Activated CD4-positive, CD25-positive, alpha-beta regulatory T cell treated with anti-CD3 and anti-CD28 coated beads, Interleukin-2, amount 50 U/mL, for 72 hours (primary cell): Measurements from ENCODE around the gene OR2A7.
"Not testable (repeated sequence)": the region's sequence is repeated elsewhere in the genome, so short reads cannot be mapped to it uniquely, and the experiment has no call there.

Experiments
- DNase-seq: peaks from one replicate; pipeline ENCODE4 v3.0.0; 2021

Gene OR2A7, protein sequence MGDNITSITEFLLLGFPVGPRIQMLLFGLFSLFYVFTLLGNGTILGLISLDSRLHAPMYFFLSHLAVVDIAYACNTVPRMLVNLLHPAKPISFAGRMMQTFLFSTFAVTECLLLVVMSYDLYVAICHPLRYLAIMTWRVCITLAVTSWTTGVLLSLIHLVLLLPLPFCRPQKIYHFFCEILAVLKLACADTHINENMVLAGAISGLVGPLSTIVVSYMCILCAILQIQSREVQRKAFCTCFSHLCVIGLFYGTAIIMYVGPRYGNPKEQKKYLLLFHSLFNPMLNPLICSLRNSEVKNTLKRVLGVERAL

DNA sequence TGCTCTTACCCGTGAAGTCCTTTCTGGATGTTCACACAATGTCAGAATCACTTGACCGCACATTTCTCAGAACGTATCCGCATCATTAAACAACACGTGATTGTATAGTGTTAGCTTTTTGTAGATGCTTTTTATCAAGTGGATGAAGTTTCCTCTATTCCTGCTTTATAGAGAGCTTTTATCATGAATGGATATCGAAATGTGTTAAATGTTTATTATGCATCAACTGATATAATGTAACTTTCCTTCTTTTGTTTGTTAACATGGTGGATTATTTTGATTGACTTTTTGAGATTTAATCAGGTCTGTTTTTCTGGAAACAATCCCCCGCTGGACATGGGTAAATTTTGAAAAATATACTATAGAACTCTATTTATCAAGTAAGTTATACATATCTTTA is at the start of gene OR2A7:
TSS of gene OR2A7 (minus strand) at position 101 of the 400 bp plus-strand sequence. CDS start 5,164 bp downstream, outside the sequence.
- DNase-seq: not testable (repeated sequence)

DNA sequence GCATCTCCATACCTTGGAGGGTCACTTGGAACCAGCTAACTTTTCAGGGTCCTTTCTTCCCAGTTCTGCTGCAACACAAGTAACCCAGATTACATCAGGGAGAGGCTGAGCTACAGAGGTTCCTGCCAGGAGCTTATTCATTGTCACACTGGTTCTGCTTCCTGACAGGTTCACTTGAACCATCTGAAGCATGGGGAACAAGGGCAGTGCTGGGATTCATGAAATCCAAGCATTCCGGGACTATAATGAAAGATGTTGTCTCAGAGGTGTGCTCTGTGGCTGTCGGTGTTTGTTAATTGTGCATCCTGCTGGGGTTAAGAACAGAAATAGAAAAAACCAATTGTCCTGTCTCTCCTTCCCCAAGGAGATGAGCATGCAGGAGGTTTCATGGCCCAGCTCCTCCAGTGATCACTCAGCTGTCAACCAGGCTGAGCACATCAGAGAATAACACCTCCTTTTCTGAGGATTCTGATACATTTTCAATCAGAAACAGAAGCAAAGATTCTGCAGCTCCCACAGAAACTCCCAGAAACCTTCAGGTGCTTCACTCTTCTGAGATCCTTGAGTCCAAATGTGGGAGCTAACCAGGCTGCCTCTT is 47.4 kb upstream of the OR2A7 start, which contains the start of gene OR2A1:
TSS of gene OR2A1 (plus strand) at position 548 of the 598 bp plus-strand sequence. CDS start 5,706 bp downstream, outside the sequence.
- not testable (repeated sequence) for DNase-seq

DNA sequence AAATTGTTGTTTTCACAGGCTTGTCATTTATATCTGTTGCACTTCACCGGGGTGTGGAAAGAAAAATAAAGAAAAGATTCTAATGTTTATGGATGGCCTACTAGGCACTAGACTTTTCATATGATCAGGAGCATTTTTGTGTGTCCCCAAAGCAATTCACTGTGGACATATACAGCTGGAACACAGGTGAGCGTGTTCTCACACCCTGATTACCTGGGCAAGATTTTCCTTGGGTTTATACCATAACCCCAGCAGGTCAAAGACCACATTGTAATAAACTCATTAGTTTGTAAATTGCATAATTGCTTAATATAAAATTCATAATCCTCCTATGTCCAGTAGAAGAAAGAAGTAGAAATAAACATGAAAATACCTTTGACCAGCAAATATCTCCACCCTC is 46.6 kb upstream of the OR2A7 start:
- not testable (repeated sequence) for DNase-seq

DNA sequence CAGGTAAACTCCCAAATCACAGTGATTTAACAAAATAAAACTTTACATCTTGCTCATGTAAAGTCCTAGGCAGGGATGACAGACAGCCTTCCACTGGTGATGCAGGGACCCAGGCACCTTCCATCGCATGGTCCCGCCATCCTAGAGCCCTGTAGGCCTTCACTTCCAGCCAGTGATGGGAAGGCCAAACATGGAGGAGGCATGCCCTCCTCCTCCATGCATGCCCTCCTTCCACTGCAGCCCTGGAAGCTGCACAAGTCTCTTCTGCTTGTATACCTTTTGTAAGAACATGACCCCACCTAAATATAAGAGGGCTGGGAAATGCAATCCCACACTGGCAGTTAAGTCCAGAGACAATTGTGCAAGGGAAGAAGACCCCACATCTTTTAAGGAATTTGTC is 45.1 kb upstream of the OR2A7 start:
- not testable (repeated sequence) for DNase-seq

DNA sequence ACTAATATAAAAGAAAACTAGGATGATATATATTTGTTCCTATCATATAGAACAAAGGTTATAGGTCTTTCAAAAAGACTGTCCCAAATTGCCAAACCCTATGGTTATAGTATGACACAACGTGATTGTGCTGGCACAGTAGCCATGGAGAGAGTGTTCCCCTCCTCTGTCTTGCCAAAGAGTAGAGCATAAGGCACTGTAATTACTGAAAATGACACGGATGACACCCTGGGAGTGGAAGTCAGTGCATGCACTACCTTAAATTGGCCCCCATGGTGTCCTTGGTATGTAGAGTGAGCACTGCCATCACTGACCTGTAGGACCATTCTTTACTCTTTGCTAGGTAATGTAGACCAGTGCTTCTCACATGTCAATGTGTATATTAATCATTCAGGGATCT is 40.6 kb upstream of the OR2A7 start:
- DNase-seq: not testable (repeated sequence)

- not testable (repeated sequence) for DNase-seq
Measured at GRCh38 chr7:144303607-144304006, 39.0 kb upstream of the OR2A7 start.

DNA sequence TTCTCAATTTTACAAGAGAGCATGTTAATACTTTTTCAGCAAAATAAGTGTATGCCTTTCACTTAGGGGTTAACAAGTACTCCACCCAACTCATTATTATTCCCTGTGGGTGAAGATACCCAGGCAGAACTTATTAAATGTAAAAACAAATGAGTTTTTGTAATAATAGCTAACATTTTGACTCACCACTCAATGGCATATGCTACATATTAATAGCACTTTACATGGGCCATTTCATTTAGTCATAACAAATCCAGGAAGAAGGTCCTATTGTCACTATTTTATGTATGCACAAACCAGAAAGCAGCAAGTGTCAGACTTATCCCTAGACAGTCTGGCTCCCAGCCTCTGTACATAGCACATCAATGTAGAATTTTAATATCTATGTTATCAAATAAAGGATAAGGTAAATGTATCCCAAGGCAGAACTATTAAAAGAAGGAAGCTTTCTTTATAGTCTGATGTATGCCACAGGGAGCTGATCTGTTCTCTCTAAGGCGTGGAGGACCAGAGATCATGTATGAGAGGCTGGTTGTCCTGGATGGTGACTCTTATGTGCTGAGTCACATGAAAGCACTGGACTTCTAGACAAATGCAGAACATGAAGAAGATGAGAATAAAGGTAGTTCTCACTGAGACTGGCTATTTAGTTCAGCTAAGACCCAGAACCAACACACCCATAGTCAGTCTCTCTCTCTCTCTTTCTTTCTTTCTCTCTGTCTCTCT is 38.1 kb upstream of the OR2A7 start:
- not testable (repeated sequence) for DNase-seq

- DNase-seq: not testable (repeated sequence)
Measured at GRCh38 chr7:144293794-144294499, 29.4 kb upstream of the OR2A7 start.

DNA sequence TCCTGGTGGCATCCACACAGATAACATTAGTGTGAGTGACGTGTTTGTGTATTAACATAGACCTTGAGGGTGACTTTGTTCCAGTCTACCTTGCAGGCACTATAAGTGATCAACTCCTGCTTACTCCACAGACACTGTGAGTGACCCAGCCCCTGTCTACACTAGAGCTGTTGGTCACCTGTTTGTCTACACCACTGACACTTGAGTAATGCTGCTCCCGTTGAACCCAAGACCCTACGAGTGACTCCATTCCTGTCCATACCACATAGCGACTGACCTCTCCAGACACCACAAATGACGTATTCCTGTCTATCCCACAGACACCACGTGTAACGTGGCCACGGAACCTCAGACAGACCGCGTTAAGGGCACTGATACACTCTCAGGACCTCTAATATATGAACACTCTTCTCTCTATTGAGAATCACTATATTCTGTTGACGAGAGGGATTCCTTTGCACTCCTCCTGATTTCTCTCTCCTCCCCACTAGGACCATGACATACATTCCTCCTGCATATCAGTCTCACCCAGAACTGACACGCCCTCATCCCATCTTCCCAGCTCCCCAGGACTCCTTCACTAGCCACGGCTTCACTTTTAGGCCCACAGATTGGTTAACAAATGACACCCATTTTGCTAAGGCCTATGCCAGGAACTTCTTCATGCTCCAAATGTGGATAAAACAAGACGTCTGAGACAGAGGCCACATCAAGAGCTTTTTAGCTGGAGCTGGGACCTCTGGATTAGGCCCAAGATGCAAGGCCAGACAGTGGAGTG is 28.0 kb upstream of the OR2A7 start:
- DNase-seq: not testable (repeated sequence)

DNA sequence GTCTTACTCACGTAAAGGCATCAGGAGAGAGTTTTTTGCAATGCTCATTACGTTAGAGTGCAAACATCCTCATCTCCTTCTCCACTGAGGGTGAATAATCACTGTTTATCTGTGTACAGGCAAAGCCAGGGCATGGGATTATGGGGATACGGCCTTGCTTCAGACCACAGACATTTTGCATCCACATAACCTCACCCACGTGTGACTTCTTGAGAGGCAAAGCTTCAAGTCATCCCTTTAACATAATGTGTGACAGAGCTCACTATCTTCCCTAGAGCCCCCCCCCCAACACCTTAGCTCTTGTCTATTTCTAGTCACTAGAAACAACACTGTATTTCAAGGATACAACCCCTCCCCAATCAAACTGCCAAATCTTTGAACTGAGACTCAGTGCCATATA is 27.0 kb upstream of the OR2A7 start:
- DNase-seq: not testable (repeated sequence)

DNA sequence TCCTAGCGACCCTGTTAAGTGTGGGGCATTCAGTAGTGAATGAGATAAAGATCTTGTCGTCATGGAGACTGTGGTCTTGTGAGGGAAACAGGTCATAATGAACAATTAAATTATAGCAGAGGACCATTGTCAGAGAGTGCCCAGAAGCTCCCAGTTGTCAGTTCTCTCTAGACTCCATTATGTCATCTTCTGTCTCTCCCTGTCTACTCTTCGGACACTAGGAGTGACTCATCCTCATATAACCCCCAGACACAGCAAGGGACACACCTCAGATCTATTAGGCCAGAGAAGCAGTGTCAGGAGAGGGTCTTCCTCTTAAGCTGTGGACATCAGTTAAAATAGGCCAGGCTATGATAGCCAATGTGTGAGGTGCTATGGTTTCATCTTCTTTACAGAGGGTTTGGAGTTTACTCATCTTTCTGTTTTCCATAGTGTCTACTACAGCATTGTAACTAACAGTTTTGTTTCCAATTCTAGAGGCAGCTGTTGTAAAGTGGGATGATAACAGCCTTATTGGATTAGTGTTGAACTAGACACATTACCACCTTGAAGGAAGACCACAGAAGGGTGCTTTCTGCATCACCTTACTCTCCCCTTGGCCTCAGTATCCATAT is 22.7 kb upstream of the OR2A7 start:
- DNase-seq: not testable (repeated sequence)

- DNase-seq: not testable (repeated sequence)
Measured at GRCh38 chr7:144283716-144284115, 19.1 kb upstream of the OR2A7 start.

- not testable (repeated sequence) for DNase-seq
Measured at GRCh38 chr7:144282490-144282889, 17.9 kb upstream of the OR2A7 start.

DNA sequence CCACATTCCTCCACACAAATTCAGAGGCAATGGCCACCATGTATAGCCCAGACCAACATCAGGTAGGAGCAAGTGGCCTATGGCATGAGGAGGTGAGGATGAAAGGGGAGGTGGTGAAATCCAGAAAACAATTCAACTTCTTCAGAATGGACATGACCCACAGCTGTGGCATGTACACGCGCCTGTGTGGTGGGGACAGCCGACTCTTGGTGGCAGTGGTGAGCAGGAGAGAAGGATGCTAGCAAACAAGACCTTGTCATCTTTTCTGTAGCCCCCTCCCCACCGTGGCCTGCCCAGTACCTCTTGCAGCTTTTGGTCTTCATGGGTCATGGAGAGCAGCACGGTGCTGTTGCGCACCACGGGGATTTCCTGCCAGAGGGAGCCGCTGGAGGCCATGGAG is 17.4 kb upstream of the OR2A7 start:
- not testable (repeated sequence) for DNase-seq

DNA sequence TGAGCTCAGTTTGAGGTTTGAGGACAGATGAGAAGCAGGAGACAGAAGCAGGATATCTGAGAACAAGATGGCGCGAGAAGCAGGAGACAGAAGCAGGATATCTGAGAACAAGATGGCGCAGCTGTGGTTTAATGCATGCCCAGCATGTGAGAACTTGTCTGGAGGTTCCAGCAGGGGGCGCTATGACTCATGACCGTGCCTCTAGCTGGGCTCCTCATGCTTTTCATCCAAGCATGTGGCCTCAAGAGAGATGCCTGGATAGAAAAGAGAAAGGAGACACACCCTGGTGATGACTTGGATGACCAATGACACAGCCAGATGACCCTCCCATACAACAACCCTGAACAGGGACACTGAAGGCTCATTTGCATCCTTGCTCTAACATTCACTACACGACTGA is 15.4 kb upstream of the OR2A7 start:
- not testable (repeated sequence) for DNase-seq

DNA sequence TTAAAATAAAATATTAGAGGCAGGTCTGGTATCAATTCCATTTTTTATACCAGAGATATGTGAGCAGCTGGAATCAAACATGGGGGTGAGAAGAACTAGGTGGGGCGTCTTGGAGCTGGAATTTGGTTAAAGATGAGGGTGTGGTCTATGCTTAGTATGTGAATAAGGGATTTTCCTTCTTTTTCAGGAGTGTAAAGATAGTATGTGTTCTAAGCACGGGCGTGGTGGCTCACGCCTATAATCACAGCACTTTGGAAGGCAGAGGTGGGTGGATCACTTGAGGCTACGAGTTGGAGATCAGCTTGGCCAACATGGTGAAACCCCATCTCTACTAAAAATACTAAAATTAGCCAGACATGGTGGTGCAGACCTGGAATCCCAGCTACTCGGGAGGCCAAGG is 10.7 kb upstream of the OR2A7 start:
- not testable (repeated sequence) for DNase-seq

GRCh38 chr7:144269188-144269587 is 4.6 kb upstream of the OR2A7 start, which contains the start of gene CTAGE8:
TSS of gene CTAGE8 (minus strand) at chr7:144269288. CDS start at chr7:144269250, 38 bp downstream.
- DNase-seq: not testable (repeated sequence)

DNA sequence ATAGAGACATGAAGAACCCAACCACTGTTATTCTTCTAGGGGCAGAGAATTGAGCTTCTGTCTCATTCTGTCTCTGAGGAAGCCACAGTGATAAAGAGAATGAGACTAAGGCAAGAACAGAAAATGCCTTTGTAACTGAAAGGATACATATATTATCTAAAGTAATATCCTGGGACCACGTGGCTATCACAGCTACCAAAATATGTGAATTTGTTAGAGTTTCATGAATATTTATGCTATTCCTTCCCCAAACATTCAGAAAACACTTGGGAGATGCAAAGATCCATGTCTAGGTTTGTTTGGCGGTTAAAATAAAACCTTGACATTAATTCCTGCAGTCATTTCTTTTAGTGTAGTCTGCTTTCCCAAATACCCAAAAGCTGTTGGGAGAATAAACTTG is 2.5 kb downstream of the OR2A7 start:
- not testable (repeated sequence) for DNase-seq

DNA sequence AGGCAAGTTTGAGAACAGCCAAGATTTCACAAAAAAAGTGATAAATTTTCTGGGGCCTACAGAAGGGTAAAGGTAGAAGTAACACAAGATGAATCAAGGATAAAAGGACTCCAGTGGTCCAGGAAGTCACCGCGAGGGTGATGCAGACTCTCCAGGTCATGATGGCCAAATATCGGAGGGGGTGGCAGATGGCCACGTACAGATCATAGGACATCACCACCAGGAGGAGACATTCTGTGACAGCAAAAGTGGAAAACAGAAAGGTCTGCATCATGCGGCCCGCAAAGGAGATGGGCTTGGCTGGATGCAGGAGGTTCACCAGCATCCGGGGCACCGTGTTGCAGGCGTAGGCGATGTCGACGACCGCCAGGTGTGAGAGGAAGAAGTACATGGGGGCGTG is 5.5 kb downstream of the OR2A7 start:
- DNase-seq: not testable (repeated sequence)

DNA sequence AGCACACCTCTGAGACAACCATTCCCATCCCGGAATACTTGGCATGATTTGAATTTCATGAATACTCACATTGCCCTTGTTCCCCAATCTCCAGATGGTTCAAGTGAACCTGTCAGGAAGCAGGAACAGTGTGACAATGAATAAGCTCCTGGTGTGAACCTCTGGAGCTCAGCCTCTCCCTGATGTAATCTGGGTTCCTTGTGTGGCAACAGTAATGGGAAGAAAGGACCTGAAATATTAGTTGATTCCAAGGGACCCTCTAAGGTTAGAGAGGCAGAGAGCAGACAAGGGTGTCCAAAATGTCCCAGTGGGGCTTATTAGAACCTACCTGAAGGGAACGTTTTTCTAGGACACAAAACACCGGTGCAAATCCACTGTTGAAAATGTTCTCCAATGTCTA is 8.5 kb downstream of the OR2A7 start:
- no peak for DNase-seq

DNA sequence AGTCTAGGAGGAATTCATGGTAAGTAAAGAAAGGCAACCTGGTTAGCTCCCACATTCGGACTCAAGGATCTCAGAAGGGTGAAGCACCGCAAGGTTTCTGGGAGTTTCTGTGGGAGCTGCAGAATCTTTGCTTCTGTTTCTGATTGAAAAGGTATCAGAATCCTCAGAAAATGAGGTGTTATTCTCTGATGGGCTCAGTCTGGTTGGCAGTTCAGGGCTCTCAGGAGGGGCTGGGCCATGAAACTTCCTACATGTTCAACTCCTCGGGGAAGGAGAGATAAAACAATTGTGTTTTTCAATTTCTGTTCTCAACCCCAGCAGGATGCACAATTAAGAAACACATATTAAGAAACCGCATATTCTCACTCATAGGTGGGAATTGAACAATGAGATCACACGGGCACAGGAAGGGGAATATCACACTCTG is 9.1 kb downstream of the OR2A7 start:
- DNase-seq: no peak
